Muscle layer of duodenum (tissue), 2 donors: ENCODE data around the gene KIF4A.
"Not testable (repeated sequence)": the region's sequence is repeated elsewhere in the genome, so short reads cannot be mapped to it uniquely, and the experiment has no call there.

Experiments
- H3K27ac ChIP-seq: one replicate; pipeline ENCODE4 v1.7.0; 2013; ENCODE audit warnings: mild to moderate bottlenecking, low read length
- H3K27me3 ChIP-seq: one replicate; pipeline ENCODE4 v1.7.0; 2013; ENCODE audit warnings: low read depth, mild to moderate bottlenecking, control low read depth, low read length
- H3K36me3 ChIP-seq, 2 donors: one replicate each; pipeline ENCODE4 v1.7.0; 2013; ENCODE audit warnings: low read length in 2 of 2, control low read depth in 1 of 2, mild to moderate bottlenecking in 1 of 2; ENCODE audit not compliant: insufficient read depth in 2 of 2, control insufficient read depth in 1 of 2
- H3K4me1 ChIP-seq, 2 donors: one replicate each; pipeline ENCODE4 v1.7.0; 2013; ENCODE audit warnings: low read length in 2 of 2, mild to moderate bottlenecking in 2 of 2, control low read depth in 1 of 2, moderate library complexity in 1 of 2; ENCODE audit not compliant: insufficient read depth in 2 of 2, control insufficient read depth in 1 of 2
- H3K4me3 ChIP-seq, 2 donors: one replicate each; pipeline ENCODE4 v1.7.0; 2013; ENCODE audit warnings: low read length in 2 of 2, low read depth in 1 of 2, mild to moderate bottlenecking in 1 of 2
- H3K9me3 ChIP-seq, 2 donors: one replicate each; pipeline ENCODE4 v1.7.0; 2013; ENCODE audit warnings: low read length in 2 of 2, control low read depth in 1 of 2, mild to moderate bottlenecking in 1 of 2; ENCODE audit not compliant: control insufficient read depth in 1 of 2
- donor health status: healthy.

The KIF4A gene

GRCh38 chrX:70348825-70349224 is 58.9 kb downstream of the KIF4A start:
- not testable (repeated sequence) for H3K4me1 ChIP-seq, H3K27me3 ChIP-seq, H3K36me3 ChIP-seq, H3K9me3 ChIP-seq, H3K27ac ChIP-seq, H3K4me3 ChIP-seq

- H3K9me3 ChIP-seq, H3K4me3 ChIP-seq, H3K4me1 ChIP-seq, H3K27me3 ChIP-seq, H3K36me3 ChIP-seq, H3K27ac ChIP-seq: not testable (repeated sequence)
Observed at GRCh38 chrX:70349367-70350125, 59.6 kb downstream of the KIF4A start.

GRCh38 chrX:70352496-70352895 is 62.6 kb downstream of the KIF4A start:
- Histone ChIP-seq H3K4me3 (no peak overlapping the region), H3K9me3 (no peaks in the 10 kb centered on the region), H3K27ac (no peak overlapping the region), H3K27me3 (no peaks in the 10 kb centered on the region), H3K36me3 (no peaks in the 10 kb centered on the region), H3K4me1 (peaks cover 0 to 5% of the 10 kb centered on the region in 2 donors)

GRCh38 chrX:70353514-70353913 is 63.6 kb downstream of the KIF4A start:
- H3K4me1 ChIP-seq = peaks cover 0 to 5% of the 10 kb centered on the region in 2 donors
- H3K9me3 ChIP-seq = no peaks in the 10 kb centered on the region
- no peak overlapping the region for H3K4me3 ChIP-seq
- no peaks in the 10 kb centered on the region for H3K27me3 ChIP-seq
- H3K36me3 ChIP-seq = no peaks in the 10 kb centered on the region
- no peak overlapping the region for H3K27ac ChIP-seq

- Histone ChIP-seq H3K27ac (no peak overlapping the region), H3K36me3 (no peaks in the 10 kb centered on the region), H3K9me3 (no peaks in the 10 kb centered on the region), H3K4me1 (peaks cover 0 to 5% of the 10 kb centered on the region in 2 donors), H3K4me3 (no peak overlapping the region), H3K27me3 (no peaks in the 10 kb centered on the region)
Observed at GRCh38 chrX:70354716-70355115, 64.8 kb downstream of the KIF4A start.

- no peaks in the 10 kb centered on the region for H3K36me3 ChIP-seq
- peaks cover 0 to 4% of the 10 kb centered on the region in 2 donors for H3K4me1 ChIP-seq
- H3K27me3 ChIP-seq = no peaks in the 10 kb centered on the region
- no peaks in the 10 kb centered on the region for H3K9me3 ChIP-seq
- no peak overlapping the region for H3K27ac ChIP-seq
- no peak overlapping the region for H3K4me3 ChIP-seq
Observed at GRCh38 chrX:70359458-70359857, 69.6 kb downstream of the KIF4A start.

- no peaks in the 10 kb centered on the region for H3K36me3 ChIP-seq
- no peaks in the 10 kb centered on the region for H3K4me1 ChIP-seq
- no peaks in the 10 kb centered on the region for H3K9me3 ChIP-seq
- no peak overlapping the region for H3K4me3 ChIP-seq
- no peaks in the 10 kb centered on the region for H3K27me3 ChIP-seq
- no peak overlapping the region for H3K27ac ChIP-seq
Observed at GRCh38 chrX:70360366-70360765, 70.5 kb downstream of the KIF4A start.

- H3K27ac ChIP-seq, H3K27me3 ChIP-seq, H3K4me1 ChIP-seq, H3K4me3 ChIP-seq, H3K9me3 ChIP-seq, H3K36me3 ChIP-seq: not testable (repeated sequence)
Observed at GRCh38 chrX:70368731-70369130, 78.8 kb downstream of the KIF4A start.

GRCh38 chrX:70386235-70386634 is 96.3 kb downstream of the KIF4A start:
- H3K27ac ChIP-seq = no peak overlapping the region
- H3K27me3 ChIP-seq = no peaks in the 10 kb centered on the region
- no peaks in the 10 kb centered on the region for H3K4me1 ChIP-seq
- H3K4me3 ChIP-seq = no peak overlapping the region
- H3K9me3 ChIP-seq = no peaks in the 10 kb centered on the region
- H3K36me3 ChIP-seq = no peaks in the 10 kb centered on the region

- H3K36me3 ChIP-seq = no peaks in the 10 kb centered on the region
- no peaks in the 10 kb centered on the region for H3K4me1 ChIP-seq
- H3K27ac ChIP-seq = no peak overlapping the region
Observed at GRCh38 chrX:70398899-70399298, 109.0 kb downstream of the KIF4A start.

GRCh38 chrX:70400181-70400580 is 110.3 kb downstream of the KIF4A start:
- H3K27ac ChIP-seq, H3K4me1 ChIP-seq, H3K9me3 ChIP-seq, H3K4me3 ChIP-seq, H3K27me3 ChIP-seq, H3K36me3 ChIP-seq: not testable (repeated sequence)

More at GRCh38 chrX:70398899-70399298, 109.0 kb downstream of the KIF4A start:
- no peak overlapping the region for H3K4me3 ChIP-seq
- H3K27me3 ChIP-seq = no peaks in the 10 kb centered on the region
- H3K9me3 ChIP-seq = no peaks in the 10 kb centered on the region

GRCh38 chrX:70402721-70403120 is 112.8 kb downstream of the KIF4A start:
- H3K4me3 ChIP-seq = no peak overlapping the region
- no peaks in the 10 kb centered on the region for H3K4me1 ChIP-seq
- no peak overlapping the region for H3K27ac ChIP-seq
- no peaks in the 10 kb centered on the region for H3K27me3 ChIP-seq
- no peaks in the 10 kb centered on the region for H3K36me3 ChIP-seq
- no peaks in the 10 kb centered on the region for H3K9me3 ChIP-seq
